ENCODE results near the gene GPC3.
"Not testable (repeated sequence)": the region's sequence is repeated elsewhere in the genome, so short reads cannot be mapped to it uniquely, and the experiment has no call there.

GPC3 gene

DNA sequence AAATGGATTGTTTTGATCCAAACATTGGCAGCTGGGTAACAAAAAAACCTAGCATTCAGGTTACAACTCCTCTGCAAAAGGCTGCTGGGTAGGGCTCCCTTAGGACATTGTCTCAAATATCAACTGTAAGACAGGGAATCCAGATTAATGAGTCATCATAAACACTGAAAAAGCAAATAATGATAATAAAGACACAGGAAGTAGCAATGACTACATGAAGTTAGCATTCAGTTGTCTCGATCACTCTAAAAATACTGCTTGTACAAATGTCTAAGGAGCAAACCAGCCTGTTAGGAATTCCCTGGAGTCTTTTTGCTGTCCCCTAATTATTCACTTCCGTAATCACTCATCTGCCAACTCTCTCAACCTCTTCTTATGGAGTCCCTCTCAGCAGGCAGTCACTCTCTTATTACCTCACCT, 259.2 kb downstream of the GPC3 start:
- ATAC-seq (no peak), DNase-seq (no peak)
- Mint-ChIP-seq H3K27ac (no peak overlapping the region), H3K4me3 (no peak overlapping the region), H3K9me3 (no peaks in the 10 kb centered on the region), H3K27me3 (no peaks in the 10 kb centered on the region), H3K4me1 (peaks cover 16% of the 10 kb centered on the region)

DNA sequence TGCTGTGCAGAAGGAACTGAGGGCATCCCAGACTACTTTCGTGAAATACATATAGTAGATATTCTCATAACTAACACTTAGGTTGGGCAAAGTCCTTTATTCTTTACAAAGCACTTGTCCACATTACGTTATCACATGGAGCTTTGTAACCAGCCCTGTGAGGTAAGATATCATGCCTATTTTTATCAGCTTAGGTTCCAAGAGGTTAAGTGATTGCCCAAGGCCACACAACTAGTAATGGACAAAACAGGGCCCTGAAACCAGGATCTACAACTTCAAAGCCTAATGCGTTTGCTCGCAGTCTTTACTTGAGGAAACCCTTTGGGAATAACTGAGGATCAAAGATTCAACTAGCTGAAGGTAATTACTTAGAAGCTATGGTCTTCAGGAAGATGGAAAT, 261.5 kb downstream of the GPC3 start:
- Mint-ChIP-seq H3K9me3 (no peaks in the 10 kb centered on the region), H3K4me3 (no peak overlapping the region), H3K27me3 (no peaks in the 10 kb centered on the region), H3K4me1 (peaks cover 16% of the 10 kb centered on the region), H3K27ac (no peak overlapping the region)
- DNase-seq: no peak
- ATAC-seq: no peak

DNA sequence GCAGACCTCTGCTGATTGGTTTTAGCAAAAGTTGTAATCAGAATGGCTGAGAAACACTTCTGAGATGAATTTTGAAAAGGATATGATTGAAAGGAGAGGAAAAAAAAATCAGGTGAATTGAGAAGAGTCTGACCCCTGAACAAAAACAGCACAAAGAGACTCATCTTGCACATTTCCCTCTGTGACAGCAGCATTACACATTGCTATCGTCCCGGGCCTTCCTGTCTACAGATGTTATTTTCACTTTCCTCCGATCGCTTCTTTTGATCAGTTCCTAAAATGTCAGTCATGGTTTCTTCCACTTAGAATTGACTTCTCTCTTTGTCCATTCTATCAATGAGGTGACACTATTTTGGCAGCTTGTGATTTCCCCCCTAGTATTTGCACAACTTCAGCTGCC, 262.6 kb downstream of the GPC3 start:
- ATAC-seq (no peak), DNase-seq (peak in 1 of 2 donors; percentile 8)
- peak overlapping the region; percentile 35 to 72 for H3K4me3 Mint-ChIP-seq

DNA sequence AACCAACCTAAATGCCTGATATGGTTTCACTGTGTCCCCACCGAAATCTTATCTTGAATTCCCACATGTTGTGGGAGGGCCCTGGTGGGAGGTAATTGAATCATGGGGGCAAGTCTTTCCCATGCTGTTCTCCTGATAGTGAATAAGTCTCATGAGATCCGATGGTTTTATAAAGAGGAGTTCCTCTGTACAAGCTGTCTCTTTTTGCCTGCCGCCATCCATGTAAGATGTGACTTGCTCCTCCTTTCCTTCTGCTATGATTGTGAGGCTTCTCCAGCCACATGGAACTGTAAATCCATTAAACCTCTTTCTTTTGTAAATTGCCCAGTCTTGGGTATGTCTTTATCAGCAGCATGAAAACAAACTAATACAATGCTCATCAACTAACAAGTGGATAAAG, 265.1 kb downstream of the GPC3 start:
- not testable (repeated sequence) for ATAC-seq, H3K27me3 Mint-ChIP-seq, DNase-seq, H3K4me3 Mint-ChIP-seq, H3K9me3 Mint-ChIP-seq, H3K27ac Mint-ChIP-seq
- H3K4me1 Mint-ChIP-seq: peaks cover 15% of the 10 kb centered on the region

More for the DNA sequence above, 262.6 kb downstream of the GPC3 start:
- no peaks in the 10 kb centered on the region for H3K9me3 Mint-ChIP-seq
- peak overlapping the region in 1 of 2 donors; percentile 70 for H3K27ac Mint-ChIP-seq
- peaks cover 16% of the 10 kb centered on the region for H3K4me1 Mint-ChIP-seq
- H3K27me3 Mint-ChIP-seq: no peaks in the 10 kb centered on the region

DNA sequence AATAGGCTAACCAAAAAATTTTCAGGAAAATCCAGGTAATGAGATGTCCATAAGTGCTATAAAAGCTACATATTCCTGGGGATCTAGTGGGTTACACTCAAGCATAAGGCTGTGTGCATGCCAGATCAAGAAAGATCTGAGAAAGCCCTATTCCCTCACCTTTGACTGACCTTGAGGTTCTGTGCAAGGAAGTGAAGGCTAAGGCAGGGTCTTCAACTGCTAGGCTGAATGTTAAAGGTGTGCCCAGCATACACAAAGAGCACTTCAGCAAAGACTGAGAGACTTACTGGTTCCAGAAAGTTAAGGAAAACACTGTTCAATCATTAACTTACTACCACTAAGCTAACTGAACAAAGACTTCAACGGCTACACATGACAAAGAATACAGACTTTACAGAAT, 269.7 kb downstream of the GPC3 start:
- Mint-ChIP-seq H3K4me1 (peaks cover 4% of the 10 kb centered on the region), H3K9me3 (no peaks in the 10 kb centered on the region), H3K27me3 (no peaks in the 10 kb centered on the region), H3K27ac (no peak overlapping the region), H3K4me3 (no peak overlapping the region)
- ATAC-seq (no peak), DNase-seq (no peak)

DNA sequence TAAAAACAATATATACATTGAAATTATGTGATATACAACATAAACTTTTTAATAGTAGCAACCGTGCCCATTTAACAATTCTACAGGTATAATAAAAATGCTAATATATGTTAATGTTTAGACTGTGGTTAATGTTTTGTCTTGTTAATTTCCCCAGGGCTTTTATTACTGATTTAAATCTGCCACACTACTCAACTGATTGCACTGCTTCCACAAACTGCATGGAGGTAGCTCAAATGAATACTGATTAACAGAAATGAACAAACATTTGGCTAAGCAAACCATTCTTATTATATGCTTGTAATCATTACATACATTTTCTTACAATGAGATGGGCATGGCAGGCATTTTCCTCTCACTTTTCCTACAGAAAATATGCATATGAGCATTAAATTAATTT, 275.9 kb downstream of the GPC3 start:
- Mint-ChIP-seq H3K27me3 (no peaks in the 10 kb centered on the region), H3K4me1 (no peaks in the 10 kb centered on the region), H3K9me3 (no peaks in the 10 kb centered on the region), H3K27ac (no peak overlapping the region), H3K4me3 (no peak overlapping the region)
- no peak for DNase-seq
- no peak for ATAC-seq

DNA sequence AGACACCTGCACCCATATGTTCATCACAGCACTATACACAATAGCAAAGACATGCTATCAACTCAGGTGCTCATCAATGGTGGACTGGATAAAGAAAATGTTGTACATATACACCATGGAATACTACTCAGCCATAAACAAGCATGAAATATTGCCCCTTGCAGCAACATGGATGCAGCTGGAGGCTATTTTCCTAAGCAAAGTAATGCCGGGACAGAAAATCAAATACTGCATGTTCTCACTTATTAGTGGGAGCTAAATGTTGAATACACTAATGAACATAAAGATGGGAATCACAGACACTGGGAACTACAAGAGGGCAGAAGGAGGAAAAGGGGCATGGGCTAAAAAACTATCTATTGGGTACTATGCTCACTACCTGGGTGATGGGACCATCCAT, 278.5 kb downstream of the GPC3 start:
- ATAC-seq: no peak
- no peaks in the 10 kb centered on the region for H3K9me3 Mint-ChIP-seq

DNA sequence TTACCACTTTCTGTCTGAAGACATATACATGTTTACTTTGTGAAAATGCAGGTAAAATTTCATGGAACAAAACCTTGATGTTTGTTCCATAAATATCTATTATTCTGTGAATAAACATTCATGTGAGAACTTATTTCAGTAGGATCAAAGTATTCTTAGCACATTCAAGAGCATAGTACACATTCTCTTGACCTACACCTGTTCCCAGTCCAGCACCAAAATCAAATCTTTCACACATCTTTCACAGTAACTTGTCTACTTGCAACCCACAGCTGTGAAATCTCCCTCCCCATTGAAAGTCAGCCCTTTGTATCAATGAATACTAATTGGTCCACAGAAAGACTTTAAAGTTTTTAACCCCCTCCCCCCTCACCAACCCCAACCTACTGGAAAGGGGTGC, 283.2 kb downstream of the GPC3 start:
- Mint-ChIP-seq H3K27me3 (no peaks in the 10 kb centered on the region), H3K27ac (no peak overlapping the region), H3K9me3 (no peaks in the 10 kb centered on the region), H3K4me1 (no peaks in the 10 kb centered on the region), H3K4me3 (no peak overlapping the region)
- no peak for ATAC-seq
- no peak for DNase-seq

More for the DNA sequence above, 278.5 kb downstream of the GPC3 start:
- H3K4me1 Mint-ChIP-seq: no peaks in the 10 kb centered on the region
- H3K4me3 Mint-ChIP-seq: no peak overlapping the region
- no peaks in the 10 kb centered on the region for H3K27me3 Mint-ChIP-seq
- DNase-seq: no peak
- H3K27ac Mint-ChIP-seq: no peak overlapping the region

DNA sequence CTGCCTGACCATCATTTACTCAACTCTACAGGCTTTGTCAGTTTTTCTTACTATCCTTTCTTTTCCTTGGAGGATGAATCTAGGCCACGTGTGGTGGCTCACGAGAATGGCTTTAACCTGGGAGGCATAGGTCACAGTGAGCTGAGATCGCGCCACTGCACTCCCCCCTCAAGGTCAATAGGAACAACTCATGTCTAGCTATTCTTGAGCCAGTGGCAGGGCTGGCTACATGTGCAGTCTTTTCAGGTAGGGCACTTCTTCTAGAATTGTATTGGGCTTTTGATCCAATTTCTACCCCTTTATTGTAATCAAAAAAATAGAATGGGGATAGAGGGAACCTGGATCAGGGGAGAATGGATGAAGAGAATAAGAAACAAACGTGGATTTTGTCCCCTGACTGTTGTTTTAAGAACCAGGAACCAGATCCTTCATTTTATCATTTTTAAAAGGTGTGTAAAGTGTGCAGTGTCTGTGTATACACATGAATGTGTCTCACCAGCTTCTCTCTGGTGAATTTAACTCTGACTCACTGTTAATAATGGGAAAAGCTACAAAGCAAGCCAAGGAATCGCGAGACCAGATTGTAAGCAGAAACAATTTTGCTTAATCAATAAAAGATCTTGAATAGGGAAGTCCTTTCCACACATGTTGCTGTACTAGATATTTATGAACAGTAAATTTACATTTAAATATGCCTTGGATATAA, 286.2 kb downstream of the GPC3 start:
- H3K4me3 Mint-ChIP-seq: no peak overlapping the region
- no peak overlapping the region for H3K27ac Mint-ChIP-seq
- no peak for DNase-seq
- no peaks in the 10 kb centered on the region for H3K27me3 Mint-ChIP-seq
- no peak for ATAC-seq
- no peaks in the 10 kb centered on the region for H3K4me1 Mint-ChIP-seq
- peaks cover 0 to 6% of the 10 kb centered on the region in 2 donors for H3K9me3 Mint-ChIP-seq

DNA sequence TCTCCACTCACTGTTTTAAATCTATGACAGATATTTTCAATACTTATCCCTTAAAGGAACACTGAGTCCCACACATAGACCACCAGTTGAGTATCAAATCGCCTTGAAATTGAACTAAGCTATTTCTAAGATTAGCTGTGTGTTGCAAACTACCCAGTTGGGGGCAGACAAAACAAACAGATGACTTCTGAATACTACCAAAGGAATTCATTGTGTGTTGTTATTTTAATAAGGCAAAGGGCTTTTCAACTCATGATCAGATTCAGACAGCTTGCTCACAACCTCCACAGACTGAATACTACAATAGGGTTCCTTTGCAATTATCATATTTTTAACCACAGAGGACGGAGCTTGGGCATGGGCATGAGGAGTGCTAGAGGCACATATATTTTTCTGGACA, 287.1 kb downstream of the GPC3 start:
- H3K4me3 Mint-ChIP-seq: no peak overlapping the region
- no peaks in the 10 kb centered on the region for H3K27me3 Mint-ChIP-seq
- no peak overlapping the region for H3K27ac Mint-ChIP-seq
- ATAC-seq (no peak), DNase-seq (no peak)
- H3K4me1 Mint-ChIP-seq: no peaks in the 10 kb centered on the region
- H3K9me3 Mint-ChIP-seq: peaks cover 0 to 6% of the 10 kb centered on the region in 2 donors

DNA sequence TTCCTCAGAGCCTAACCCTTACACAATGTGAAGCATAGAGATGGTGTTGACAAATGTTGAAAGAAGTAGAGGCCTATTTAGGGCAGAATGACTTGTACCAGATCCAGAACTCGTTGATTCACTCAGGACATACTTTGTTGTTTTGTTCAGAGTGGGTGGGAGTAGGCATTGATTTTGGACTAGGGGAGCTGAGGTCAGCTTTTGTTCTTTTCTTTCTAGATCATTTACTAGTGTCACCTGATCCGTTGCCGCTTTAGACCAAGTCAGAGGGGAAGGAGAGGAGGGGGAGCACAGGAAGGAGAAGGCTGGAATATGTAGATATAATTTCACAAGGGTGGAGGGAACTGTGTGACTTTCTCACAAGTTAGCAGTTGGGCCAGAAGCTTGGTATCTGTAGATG, 287.7 kb downstream of the GPC3 start:
- DNase-seq (no peak), ATAC-seq (no peak)
- H3K4me3 Mint-ChIP-seq: no peak overlapping the region
- H3K27me3 Mint-ChIP-seq: no peaks in the 10 kb centered on the region
- H3K27ac Mint-ChIP-seq: no peak overlapping the region
- H3K4me1 Mint-ChIP-seq: no peaks in the 10 kb centered on the region
- peaks cover 0 to 6% of the 10 kb centered on the region in 2 donors for H3K9me3 Mint-ChIP-seq

DNA sequence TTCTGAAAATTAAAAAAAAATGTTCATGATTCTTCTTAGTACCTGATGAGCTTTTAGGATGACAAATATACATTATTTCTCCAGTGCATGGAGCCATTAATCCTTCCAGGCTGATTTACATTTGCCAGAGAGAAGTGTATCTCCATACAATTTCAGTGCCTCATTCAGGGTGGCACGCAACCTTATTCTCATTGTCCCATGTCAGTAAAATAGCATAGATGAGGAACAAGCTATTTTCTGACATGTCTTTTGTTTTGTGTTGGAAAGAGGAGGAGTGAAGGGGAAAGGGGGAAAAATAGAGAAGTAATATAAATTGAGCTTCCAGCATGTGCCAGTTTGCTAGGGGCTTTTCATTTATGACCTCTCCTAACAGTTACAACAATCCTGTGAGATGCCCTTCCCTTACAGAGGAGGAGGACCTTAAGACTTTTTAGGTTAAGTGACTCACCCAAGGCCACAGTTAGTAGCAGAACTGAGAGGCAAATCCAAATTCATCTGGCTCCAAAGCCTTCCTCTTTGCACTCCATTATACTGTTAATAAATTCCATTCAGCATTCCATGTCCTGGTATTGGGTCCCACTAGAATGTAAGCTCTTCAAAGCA, 295.3 kb downstream of the GPC3 start:
- no peaks in the 10 kb centered on the region for H3K4me1 Mint-ChIP-seq
- no peak for ATAC-seq
- no peak overlapping the region for H3K4me3 Mint-ChIP-seq
- H3K9me3 Mint-ChIP-seq: peaks cover 0 to 6% of the 10 kb centered on the region in 2 donors
- H3K27ac Mint-ChIP-seq: no peak overlapping the region
- no peaks in the 10 kb centered on the region for H3K27me3 Mint-ChIP-seq
- DNase-seq: no peak

DNA sequence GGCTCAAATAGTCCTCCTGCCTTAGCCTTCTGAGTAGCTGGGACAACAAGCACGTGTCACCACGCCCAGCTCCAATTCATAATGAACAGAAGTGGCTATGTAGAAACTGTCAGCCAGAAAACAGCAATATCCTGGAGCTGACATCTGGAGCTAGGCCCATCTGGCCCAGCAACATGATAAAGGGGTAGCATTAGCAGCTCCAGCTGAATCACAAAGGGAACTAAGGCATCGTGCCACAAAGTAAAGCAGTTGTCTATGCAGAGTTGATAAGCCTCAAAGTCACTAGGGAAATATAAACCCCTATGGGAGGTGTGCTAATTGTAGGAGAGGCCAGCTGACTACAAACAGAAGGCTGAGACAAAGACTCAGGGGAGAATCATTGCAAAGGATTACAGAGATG, 299.6 kb downstream of the GPC3 start:
- H3K9me3 Mint-ChIP-seq: no peaks in the 10 kb centered on the region
- no peak for ATAC-seq
- DNase-seq: no peak
- H3K4me1 Mint-ChIP-seq: no peaks in the 10 kb centered on the region
- no peak overlapping the region for H3K4me3 Mint-ChIP-seq
- H3K27me3 Mint-ChIP-seq: no peaks in the 10 kb centered on the region
- H3K27ac Mint-ChIP-seq: no peak overlapping the region

DNA sequence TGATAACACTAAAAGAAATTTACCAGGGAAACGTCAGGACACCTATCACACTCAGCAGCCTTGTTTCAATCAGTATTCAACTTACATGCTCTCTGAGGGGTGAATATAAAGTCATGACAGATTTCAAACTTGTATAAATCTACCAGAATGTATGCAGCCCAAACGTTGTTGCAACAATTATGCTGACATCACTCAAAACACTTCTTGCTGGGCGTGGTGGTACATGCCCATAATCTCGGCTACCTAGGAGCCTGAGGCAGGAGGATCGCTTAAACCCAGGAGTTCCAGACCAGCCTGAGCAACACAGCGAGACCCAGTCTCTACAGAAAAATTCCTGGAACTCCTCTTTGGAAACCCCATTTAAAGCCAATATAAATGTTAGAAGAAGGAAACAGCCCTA, 303.5 kb downstream of the GPC3 start:
- no peak for DNase-seq
- H3K27me3 Mint-ChIP-seq: no peaks in the 10 kb centered on the region
- no peak overlapping the region for H3K4me3 Mint-ChIP-seq
- ATAC-seq: no peak
- H3K9me3 Mint-ChIP-seq: no peaks in the 10 kb centered on the region
- no peaks in the 10 kb centered on the region for H3K4me1 Mint-ChIP-seq
- H3K27ac Mint-ChIP-seq: no peak overlapping the region

DNA sequence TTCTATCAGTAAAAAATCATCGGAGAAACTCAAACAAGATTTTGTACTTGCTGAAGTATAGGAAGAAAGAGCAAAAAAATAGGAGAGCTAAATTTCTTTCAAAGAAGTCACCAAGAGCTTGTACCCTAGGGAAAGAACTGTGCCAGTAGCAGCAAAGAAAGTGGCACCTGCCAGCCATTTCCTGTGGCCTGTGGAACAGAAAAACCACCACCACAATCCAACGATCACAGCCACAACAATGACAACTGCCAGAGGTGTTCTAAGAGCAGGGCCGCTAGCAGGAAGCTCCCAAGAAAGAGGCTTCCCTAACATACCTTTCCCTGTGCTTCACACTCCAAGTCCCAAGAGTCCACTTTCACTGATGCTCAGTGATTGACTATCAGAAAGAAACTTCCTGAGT, 304.0 kb downstream of the GPC3 start:
- Mint-ChIP-seq H3K27ac (no peak overlapping the region), H3K9me3 (no peaks in the 10 kb centered on the region), H3K27me3 (no peaks in the 10 kb centered on the region), H3K4me3 (no peak overlapping the region), H3K4me1 (no peaks in the 10 kb centered on the region)
- no peak for DNase-seq
- no peak for ATAC-seq

DNA sequence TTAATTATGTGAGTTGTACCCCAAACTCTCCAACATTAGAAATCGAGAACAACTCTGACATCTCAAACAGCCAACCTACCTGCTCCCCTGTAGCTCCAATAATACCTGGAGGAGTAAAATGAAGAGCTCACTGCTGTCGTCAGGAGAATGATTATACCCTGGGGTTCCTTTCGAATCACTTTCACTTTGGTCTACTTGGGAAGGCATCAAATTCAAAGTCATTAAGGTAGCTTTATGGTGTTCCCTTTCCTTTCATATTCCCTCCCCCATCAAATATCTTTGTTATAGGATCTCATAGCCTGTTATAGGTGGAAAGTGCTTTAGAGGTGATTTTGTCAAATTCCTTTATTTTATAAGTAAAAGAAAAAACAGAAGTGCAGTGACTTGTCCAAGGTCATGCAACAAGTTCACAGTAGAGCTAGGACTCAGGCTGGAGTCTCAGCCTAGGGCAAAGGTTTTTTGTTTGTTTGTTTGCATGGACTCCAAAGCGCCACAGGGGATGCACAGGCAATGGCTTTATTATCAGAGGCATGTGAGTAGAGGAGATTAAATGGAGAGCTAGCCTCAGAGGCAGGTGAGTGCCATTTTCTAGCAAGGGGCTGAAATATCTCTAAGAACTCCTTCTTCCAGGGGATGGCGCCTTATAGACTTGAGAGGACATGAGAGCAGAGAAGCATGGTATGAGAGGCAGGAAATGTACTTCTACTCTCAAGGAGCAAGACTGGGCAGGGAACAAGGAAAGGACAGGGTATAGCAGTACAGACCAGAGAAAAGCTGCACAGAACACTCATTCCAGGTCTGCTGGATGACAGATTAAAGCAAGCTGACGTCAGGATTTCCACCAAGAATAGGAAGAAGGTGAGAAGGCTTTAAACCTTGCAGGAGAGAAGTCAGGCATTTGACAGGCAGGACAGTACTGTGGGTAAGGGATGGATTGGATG, 308.0 kb downstream of the GPC3 start:
- Mint-ChIP-seq H3K9me3 (no peaks in the 10 kb centered on the region), H3K27me3 (no peaks in the 10 kb centered on the region), H3K27ac (peak overlapping the region in 1 of 2 donors; percentile 65), H3K4me1 (no peaks in the 10 kb centered on the region), H3K4me3 (no peak overlapping the region)
- no peak for ATAC-seq
- no peak for DNase-seq

Data from stimulated activated naive CD8-positive, alpha-beta T cell treated with anti-CD3 and anti-CD28 coated beads, Interleukin-15, amount 100 ng/mL, for 72 hours (primary cell).